HL-60/S4 treated with phorbol 12-myristate 13-acetate at 8.2 ng/mL for 4 days and 3 days (cell line): ENCODE results near the gene OR5T1.

Source experiments
- in situ Hi-C: fragments of 300-500 bp; cut with MboI; formaldehyde crosslinking; loops from 2 replicates; pipeline ENCODE4 v1.15.0; 2022; ENCODE audit warnings: low sequenced_read_pairs

OR5T1 gene

GRCh38 chr11:56273854-56274253, at the start of gene OR5T1:
TSS of gene OR5T1 (plus strand) at chr11:56274154. CDS start at chr11:56275639, 1,485 bp downstream.
- in situ Hi-C loops = no loop called here

- in situ Hi-C loops = no loop called here
Observed at GRCh38 chr11:56234155-56234554, 39.8 kb upstream of the OR5T1 start, which contains the start of gene OR5T2. TSS of gene OR5T2 (minus strand) at chr11:56234255. CDS start at chr11:56233062, 1,193 bp downstream.

DNA sequence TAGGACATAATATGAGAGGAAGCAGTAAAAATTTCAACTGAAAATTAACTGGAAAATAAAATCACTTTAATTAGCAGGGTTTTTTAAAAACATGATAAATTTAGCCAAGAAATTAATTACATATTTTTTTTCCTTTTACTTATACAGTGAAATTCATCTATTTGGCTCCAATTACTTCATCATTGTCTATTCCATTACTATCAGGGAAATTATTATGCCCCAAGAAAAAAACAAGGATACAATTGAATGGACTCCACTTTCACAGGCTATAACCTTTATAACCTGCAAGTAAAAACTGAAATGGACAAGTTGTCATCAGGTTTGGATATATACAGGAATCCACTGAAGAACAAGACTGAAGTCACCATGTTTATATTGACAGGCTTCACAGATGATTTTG, 22.0 kb upstream of the OR5T1 start, which contains the start of gene OR5T3:
Gene OR5T3, plus strand, starts transcription at position 301 of the 400 bp plus-strand sequence. Its CDS starts 0 bp downstream, at position 301.
- in situ Hi-C loops = no loop called here

GRCh38 chr11:56271092-56271491, 2.9 kb upstream of the OR5T1 start:
- in situ Hi-C loops = no loop called here

DNA sequence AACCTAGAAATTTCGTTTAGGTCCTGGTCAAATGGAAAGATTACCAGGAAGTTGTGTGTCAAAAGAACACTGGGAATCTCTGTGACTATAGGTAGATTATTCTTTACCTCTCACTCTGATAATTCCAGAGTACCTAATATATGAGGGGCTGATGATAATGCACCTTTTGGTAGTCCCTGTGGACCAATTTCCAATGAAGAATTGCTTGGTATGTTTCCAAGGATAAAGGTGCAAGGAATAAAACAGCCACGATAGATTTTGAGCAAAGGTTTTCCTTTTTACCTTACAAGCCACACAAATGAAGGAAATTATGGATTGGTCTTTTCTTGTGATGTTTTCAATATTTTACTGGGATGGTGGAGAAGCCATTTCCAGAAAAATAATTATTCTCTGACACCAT, 18.2 kb downstream of the OR5T1 start, which contains the start of gene OR8H1:
Gene OR8H1, minus strand, starts transcription at position 101 of the 400 bp plus-strand sequence. CDS start 1,192 bp downstream, outside the sequence.
- in situ Hi-C loops = no loop called here

- in situ Hi-C loops = no loop called here
Observed at GRCh38 chr11:56296898-56297297, 22.9 kb downstream of the OR5T1 start.

DNA sequence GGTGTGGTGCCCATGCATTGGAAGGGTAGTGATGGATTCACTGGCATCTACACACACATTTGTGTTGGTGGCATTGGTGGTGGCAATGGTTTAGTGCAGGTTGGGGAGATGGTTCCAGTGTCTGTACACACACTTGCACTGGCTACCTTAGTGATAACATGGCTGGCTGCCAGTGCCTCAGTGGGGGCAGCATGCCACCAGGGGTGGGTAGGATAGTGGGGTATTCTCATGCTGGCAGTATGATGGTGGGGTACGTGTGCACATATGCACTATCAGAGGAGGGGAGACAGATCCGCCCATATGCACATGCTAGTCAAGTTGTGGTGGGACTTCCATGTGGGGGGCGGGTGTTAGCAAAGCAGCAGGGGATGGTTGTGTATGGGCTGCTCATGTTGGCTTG, 33.9 kb downstream of the OR5T1 start:
- in situ Hi-C loops = no loop called here

- in situ Hi-C loops = no loop called here
Observed at GRCh38 chr11:56314844-56315243, 40.9 kb downstream of the OR5T1 start, which contains the start of gene OR8K3. TSS of gene OR8K3 (plus strand) at chr11:56315144. CDS start at chr11:56318307, 3,163 bp downstream.
